ENCODE results near the gene USP3. TPM values are rescaled to one million over a fixed set of nuclear protein-coding genes. Genes with fewer than 3 reads are reported as not detected.

Gene USP3
- total and polyA plus RNA-seq, 2 of the 13 experiments (the other 11 are each of a cell fraction or from before 2014, with no cell fraction given), result 14.3 to 61.2 TPM

DNA sequence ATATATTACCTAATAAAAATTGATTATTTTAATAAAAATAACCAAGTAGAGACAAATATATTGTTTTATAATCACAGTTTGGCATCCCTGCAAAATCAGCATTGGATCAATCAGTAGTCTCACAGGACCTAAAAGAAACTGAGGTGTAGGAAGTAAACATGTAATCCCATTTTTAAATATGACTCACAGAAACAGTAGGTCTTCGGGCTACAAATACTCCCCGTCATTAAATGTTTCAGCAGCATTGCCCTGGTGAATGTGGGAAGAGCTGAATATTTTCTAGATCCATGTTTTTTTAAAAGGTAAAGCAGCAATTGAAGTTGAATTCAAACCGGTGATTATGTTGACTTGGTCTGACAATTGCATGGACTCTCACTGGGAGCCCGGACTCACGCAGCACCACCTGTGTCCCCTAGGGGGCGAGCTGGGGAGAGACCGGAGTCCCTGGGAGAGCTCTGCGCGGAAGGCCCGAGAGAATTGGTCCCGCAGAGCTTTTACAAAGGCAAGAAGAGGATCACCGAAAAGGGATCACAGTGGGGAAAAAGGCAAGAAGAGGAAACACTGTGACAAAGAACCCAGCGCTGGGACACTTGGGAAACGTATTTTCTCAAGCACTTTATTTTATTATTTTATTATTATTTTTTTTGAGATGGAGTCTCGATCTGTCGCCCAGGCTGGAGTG is 17.2 kb upstream of the USP3 start (continued):
- TF ChIP-seq ZNF609 (CRISPR knock-in tag; IDR thresholded peaks at IDR 0.05; ENCODE audit: borderline replicate concordance), result no peak
- TF ChIP-seq ZNF350 (CRISPR knock-in tag; IDR thresholded peaks at IDR 0.05; ENCODE audit: borderline replicate concordance, low read depth), result no peak
- no peak for TF ChIP-seq IKZF4 (CRISPR knock-in tag; IDR thresholded peaks at IDR 0.05; ENCODE audit: borderline replicate concordance, low read depth, not compliant biosample characterization)
- no peak for TF ChIP-seq MXD4 (CRISPR knock-in tag; IDR thresholded peaks at IDR 0.05)
- TF ChIP-seq NPAS2 (CRISPR knock-in tag; IDR thresholded peaks at IDR 0.05; ENCODE audit: borderline replicate concordance), result no peak
- 0 out of 2 replicates have a peak, but pooled peaks have one; percentile 35 for TF ChIP-seq SNAPC2 (CRISPR knock-in tag; IDR thresholded peaks at IDR 0.05)
- TF ChIP-seq ZNF770 (CRISPR knock-in tag; IDR thresholded peaks at IDR 0.05), result no peak
- peak; percentile 88 for TF ChIP-seq CTCF (CRISPR knock-in tag; IDR thresholded peaks at IDR 0.05)
- TF ChIP-seq, protein P1, sequence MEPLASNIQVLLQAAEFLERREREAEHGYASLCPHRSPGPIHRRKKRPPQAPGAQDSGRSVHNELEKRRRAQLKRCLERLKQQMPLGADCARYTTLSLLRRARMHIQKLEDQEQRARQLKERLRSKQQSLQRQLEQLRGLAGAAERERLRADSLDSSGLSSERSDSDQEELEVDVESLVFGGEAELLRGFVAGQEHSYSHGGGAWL (CRISPR knock-in tag; IDR thresholded peaks at IDR 0.05), result no peak
- 0 out of 2 replicates have a peak, but pooled peaks have one; percentile 25 for TF ChIP-seq ZNF121 (CRISPR knock-in tag; IDR thresholded peaks at IDR 0.05)
- 0 out of 2 replicates have a peak, but pooled peaks have one; percentile 47 for TF ChIP-seq MYPOP (CRISPR knock-in tag; IDR thresholded peaks at IDR 0.05)
- no peak for TF ChIP-seq FOXO4 (CRISPR knock-in tag; conservative IDR thresholded peaks at IDR 0.05)
- TF ChIP-seq, protein P2, sequence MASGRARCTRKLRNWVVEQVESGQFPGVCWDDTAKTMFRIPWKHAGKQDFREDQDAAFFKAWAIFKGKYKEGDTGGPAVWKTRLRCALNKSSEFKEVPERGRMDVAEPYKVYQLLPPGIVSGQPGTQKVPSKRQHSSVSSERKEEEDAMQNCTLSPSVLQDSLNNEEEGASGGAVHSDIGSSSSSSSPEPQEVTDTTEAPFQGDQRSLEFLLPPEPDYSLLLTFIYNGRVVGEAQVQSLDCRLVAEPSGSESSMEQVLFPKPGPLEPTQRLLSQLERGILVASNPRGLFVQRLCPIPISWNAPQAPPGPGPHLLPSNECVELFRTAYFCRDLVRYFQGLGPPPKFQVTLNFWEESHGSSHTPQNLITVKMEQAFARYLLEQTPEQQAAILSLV (CRISPR knock-in tag; IDR thresholded peaks at IDR 0.05; ENCODE audit: borderline replicate concordance), result no peak

Measured in HepG2 (cell line).